PFSK-1 (cell line): ENCODE data around the gene GOLT1B.

Experiments
- POLR2AphosphoS5 ChIP-seq: IDR thresholded peaks from 2 replicates; pipeline ENCODE4 v1.6.1; 2012; ENCODE audit warnings: low read depth, mild to moderate bottlenecking, control low read depth, low read length, moderate library complexity
- REST ChIP-seq, 2 experiments: IDR thresholded peaks; 2 replicates each; pipeline versions ENCODE4 v1.6.1 to v1.8.0; 2011 to 2012; ENCODE audit warnings: low read depth in 2 of 2, low read length in 2 of 2, control low read depth in 1 of 2, inconsistent platforms in 1 of 2, mild to moderate bottlenecking in 1 of 2, moderate library complexity in 1 of 2; ENCODE audit not compliant: insufficient read depth in 1 of 2

GRCh38 chr12:21527451-21528180, 26.0 kb downstream of the GOLT1B start:
- TF ChIP-seq POLR2AphosphoS5 (no peak), REST (IDR thresholded peaks at IDR 0.05; ENCODE audit: insufficient read depth in 1 of 2, low read depth in 2 of 2, low read length in 2 of 2) (no peak)
